Calu3 (cell line): Measurements from ENCODE around the gene IYD. TPM values are rescaled to one million over a fixed set of nuclear protein-coding genes. Genes with fewer than 3 reads are reported as not detected.

ENCODE experiments used
- BruUV-seq: library from RNA; stranded (reverse); fragments of 400-500 nt; replicated peaks from 2 replicates; lab custom pipeline; 2021; lab: Mats Ljungman, UMichigan
- CTCF ChIA-PET: fragments of 300-600 bp; sonication (Branson Sonifier 250); formaldehyde crosslinking; loops from one replicate; lab custom pipeline; 2022; ENCODE audit warnings: antibody characterized with exemption; lab: Charles Lee
- DNase-seq: peaks from one replicate; pipeline ENCODE4 v3.0.0; 2022
- H3K27ac Mint-ChIP-seq: one replicate; pipeline ENCODE4 v1.8.0; 2022; ENCODE audit warnings: mixed read lengths; ENCODE audit not compliant: unreplicated experiment
- H3K27me3 Mint-ChIP-seq: one replicate; pipeline ENCODE4 v1.8.0; 2022; ENCODE audit warnings: mixed read lengths; ENCODE audit not compliant: unreplicated experiment
- H3K36me3 Mint-ChIP-seq: one replicate; pipeline ENCODE4 v1.8.0; 2022; ENCODE audit warnings: mild to moderate bottlenecking, moderate library complexity, mixed read lengths; ENCODE audit not compliant: insufficient read depth, unreplicated experiment
- H3K4me1 Mint-ChIP-seq: one replicate; pipeline ENCODE4 v1.8.0; 2022; ENCODE audit warnings: mild to moderate bottlenecking, low read depth, mixed read lengths; ENCODE audit not compliant: unreplicated experiment
- H3K4me3 Mint-ChIP-seq: one replicate; pipeline ENCODE4 v1.8.0; 2022; ENCODE audit warnings: mild to moderate bottlenecking, low read depth, moderate library complexity, mixed read lengths; ENCODE audit not compliant: unreplicated experiment
- H3K9me3 Mint-ChIP-seq: one replicate; pipeline ENCODE4 v1.8.0; 2022; ENCODE audit warnings: low read depth, mixed read lengths; ENCODE audit not compliant: unreplicated experiment
- CTCF ChIP-seq: fragments of 200-600 bp; IDR thresholded peaks from one replicate; pipeline ENCODE4 v1.8.0; 2022; ENCODE audit warnings: antibody characterized with exemption; ENCODE audit not compliant: unreplicated experiment
- intact Hi-C: fragments of 100-400 bp; cut with micrococcal nuclease; formaldehyde crosslinking; loops from one replicate; pipeline ENCODE4 v1.10.0; 2022; ENCODE audit not compliant: unreplicated experiment
- total RNA-seq: library from RNA; stranded (reverse); gene quantifications from 2 replicates; pipeline ENCODE4 v1.2.3, GENCODE V29; 2022

The IYD gene
- total RNA-seq, 1 experiment from 2014 or later: 0.92 TPM

DNA sequence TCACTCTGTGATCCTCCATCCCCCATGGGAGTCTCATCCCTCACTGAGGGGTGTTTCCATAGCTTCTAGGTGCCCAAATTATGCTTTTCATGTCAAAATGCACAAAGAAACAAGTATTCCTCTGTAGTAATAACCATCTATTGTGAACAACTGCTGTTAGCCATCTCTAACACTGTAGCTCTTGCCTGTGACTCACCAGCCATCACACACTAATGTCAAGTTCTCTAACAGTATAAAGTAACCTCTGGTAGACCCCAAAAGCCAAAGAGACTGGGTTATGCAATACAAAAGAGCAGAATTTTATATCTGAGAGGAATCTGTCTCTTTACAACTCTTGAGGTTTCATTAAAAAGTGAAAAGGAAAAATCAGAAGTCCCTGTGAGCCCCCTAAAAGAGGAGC lies 25.4 kb upstream of the IYD start:
- H3K27me3 Mint-ChIP-seq: no peaks in the 10 kb centered on the region
- BruUV-seq: no TSS peak
- H3K36me3 Mint-ChIP-seq: no peaks in the 10 kb centered on the region
- H3K27ac Mint-ChIP-seq: no peak overlapping the region
- CTCF ChIA-PET: no interaction called here
- H3K4me1 Mint-ChIP-seq: no peaks in the 10 kb centered on the region
- no peak overlapping the region for H3K4me3 Mint-ChIP-seq
- intact Hi-C loops: no loop called here
- no peak for DNase-seq
- H3K9me3 Mint-ChIP-seq: no peaks in the 10 kb centered on the region
- no peak for TF ChIP-seq CTCF

GRCh38 chr6:150345781-150346180 lies 23.0 kb upstream of the IYD start:
- DNase-seq: no peak
- CTCF ChIA-PET: no interaction called here
- H3K9me3 Mint-ChIP-seq: no peaks in the 10 kb centered on the region
- no peak for TF ChIP-seq CTCF
- H3K4me1 Mint-ChIP-seq: no peaks in the 10 kb centered on the region
- intact Hi-C loops: no loop called here
- H3K4me3 Mint-ChIP-seq: no peak overlapping the region
- BruUV-seq: no TSS peak
- no peaks in the 10 kb centered on the region for H3K36me3 Mint-ChIP-seq
- no peak overlapping the region for H3K27ac Mint-ChIP-seq
- H3K27me3 Mint-ChIP-seq: no peaks in the 10 kb centered on the region

DNA sequence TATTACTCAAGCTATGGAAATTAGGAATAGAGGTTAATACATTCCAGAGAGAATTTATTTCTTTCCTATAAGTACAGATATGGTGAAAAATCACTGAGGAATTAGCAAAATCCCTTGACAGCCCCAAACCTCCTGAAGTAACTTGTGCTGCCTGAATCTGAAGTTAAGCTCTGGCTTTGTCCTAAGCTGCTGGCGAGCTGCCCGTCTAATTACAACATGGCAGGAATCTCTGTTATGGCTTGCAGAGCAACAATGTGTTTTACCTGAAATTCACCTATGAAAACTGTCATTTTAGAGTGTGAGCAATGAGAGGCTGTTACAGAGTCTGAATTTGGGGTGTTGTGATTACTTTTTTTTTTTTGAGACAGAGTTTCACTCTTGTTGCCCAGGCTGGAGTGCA lies 22.5 kb upstream of the IYD start:
- Mint-ChIP-seq H3K27me3 (no peaks in the 10 kb centered on the region), H3K36me3 (no peaks in the 10 kb centered on the region), H3K4me3 (no peak overlapping the region), H3K9me3 (no peaks in the 10 kb centered on the region), H3K27ac (no peak overlapping the region), H3K4me1 (no peaks in the 10 kb centered on the region)
- CTCF ChIA-PET: no interaction called here
- no TSS peak for BruUV-seq
- TF ChIP-seq CTCF: no peak
- no peak for DNase-seq
- intact Hi-C loops: no loop called here

DNA sequence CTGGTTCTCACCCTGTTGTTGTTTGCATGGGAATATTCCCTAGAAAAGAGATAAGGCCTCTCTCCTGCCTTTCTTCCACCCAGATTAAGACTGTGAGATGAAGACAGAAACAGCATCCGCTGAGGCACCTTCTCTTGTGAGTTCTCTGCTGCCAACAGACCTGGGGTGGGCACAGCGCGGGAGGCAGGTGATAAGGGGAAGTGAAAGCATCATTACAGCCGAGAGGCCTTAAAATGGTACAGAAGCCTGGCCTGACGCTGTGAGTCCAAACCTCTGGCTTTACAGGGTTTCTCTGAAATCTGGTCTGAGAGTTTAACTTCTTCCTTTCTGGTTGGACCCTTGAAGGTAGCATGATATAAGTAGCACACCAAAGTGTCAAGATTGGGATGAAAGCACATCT lies 21.0 kb upstream of the IYD start:
- CTCF ChIA-PET: no interaction called here
- intact Hi-C loops: no loop called here
- no peaks in the 10 kb centered on the region for H3K9me3 Mint-ChIP-seq
- BruUV-seq: no TSS peak
- no peak for DNase-seq
- no peak overlapping the region for H3K4me3 Mint-ChIP-seq
- H3K36me3 Mint-ChIP-seq: no peaks in the 10 kb centered on the region
- H3K4me1 Mint-ChIP-seq: peaks cover 6% of the 10 kb centered on the region
- no peaks in the 10 kb centered on the region for H3K27me3 Mint-ChIP-seq
- no peak overlapping the region for H3K27ac Mint-ChIP-seq
- TF ChIP-seq CTCF: no peak
